ENCODE data around the gene NOL11.
"Not testable (repeated sequence)": the region's sequence is repeated elsewhere in the genome, so short reads cannot be mapped to it uniquely, and the experiment has no call there.

NOL11 gene

GRCh38 chr17:67751101-67752074 is 33.7 kb downstream of the NOL11 start:
- H3K27ac Mint-ChIP-seq: no peak overlapping the region
- peaks cover 9% of the 10 kb centered on the region for H3K4me1 Mint-ChIP-seq
- no peaks in the 10 kb centered on the region for H3K27me3 Mint-ChIP-seq (ENCODE audit: low read depth)
- TF ChIP-seq CTCF (IDR thresholded peaks at IDR 0.05; ENCODE audit: unreplicated experiment in 3 of 3): no peak
- no peaks in the 10 kb centered on the region for H3K9me3 Mint-ChIP-seq
- no peak overlapping the region for H3K4me3 Mint-ChIP-seq
- H3K36me3 Mint-ChIP-seq (ENCODE audit: low read depth): peaks cover 50% of the 10 kb centered on the region

GRCh38 chr17:67752160-67752559 is 34.4 kb downstream of the NOL11 start:
- H3K4me1 Mint-ChIP-seq; H3K27ac Mint-ChIP-seq; H3K9me3 Mint-ChIP-seq; H3K27me3 Mint-ChIP-seq (ENCODE audit: low read depth); H3K4me3 Mint-ChIP-seq: not testable (repeated sequence)
- peaks cover 48% of the 10 kb centered on the region for H3K36me3 Mint-ChIP-seq (ENCODE audit: low read depth)

GRCh38 chr17:67753026-67753425 is 35.3 kb downstream of the NOL11 start:
- Mint-ChIP-seq H3K9me3 (no peaks in the 10 kb centered on the region), H3K4me1 (peaks cover under 1% of the 10 kb centered on the region), H3K4me3 (no peak overlapping the region), H3K27me3 (ENCODE audit: low read depth) (no peaks in the 10 kb centered on the region), H3K27ac (no peak overlapping the region), H3K36me3 (ENCODE audit: low read depth) (peaks cover 39% of the 10 kb centered on the region)
- TF ChIP-seq CTCF (IDR thresholded peaks at IDR 0.05; ENCODE audit: unreplicated experiment in 3 of 3): no peak

- Mint-ChIP-seq H3K4me1 (no peaks in the 10 kb centered on the region), H3K36me3 (ENCODE audit: low read depth) (peaks cover 34% of the 10 kb centered on the region), H3K27me3 (ENCODE audit: low read depth) (no peaks in the 10 kb centered on the region), H3K4me3 (no peak overlapping the region), H3K9me3 (no peaks in the 10 kb centered on the region), H3K27ac (no peak overlapping the region)
- TF ChIP-seq CTCF (IDR thresholded peaks at IDR 0.05; ENCODE audit: unreplicated experiment in 3 of 3): no peak
Observed at GRCh38 chr17:67754001-67754400, 36.3 kb downstream of the NOL11 start.

GRCh38 chr17:67754686-67755085 is 37.0 kb downstream of the NOL11 start:
- H3K27me3 Mint-ChIP-seq (ENCODE audit: low read depth); H3K4me1 Mint-ChIP-seq; H3K9me3 Mint-ChIP-seq; H3K27ac Mint-ChIP-seq; H3K4me3 Mint-ChIP-seq: not testable (repeated sequence)
- peaks cover 31% of the 10 kb centered on the region for H3K36me3 Mint-ChIP-seq (ENCODE audit: low read depth)

GRCh38 chr17:67756766-67757165 is 39.0 kb downstream of the NOL11 start:
- H3K27ac Mint-ChIP-seq; H3K4me3 Mint-ChIP-seq; H3K9me3 Mint-ChIP-seq; H3K27me3 Mint-ChIP-seq (ENCODE audit: low read depth); H3K4me1 Mint-ChIP-seq: not testable (repeated sequence)
- H3K36me3 Mint-ChIP-seq (ENCODE audit: low read depth): peaks cover 26% of the 10 kb centered on the region

- Mint-ChIP-seq H3K36me3 (ENCODE audit: low read depth) (peaks cover 11% of the 10 kb centered on the region), H3K27me3 (ENCODE audit: low read depth) (no peaks in the 10 kb centered on the region), H3K9me3 (no peaks in the 10 kb centered on the region), H3K4me3 (no peak overlapping the region), H3K27ac (peak overlapping the region in 2 of 3 experiments; percentile 76 to 98), H3K4me1 (peaks cover 7% of the 10 kb centered on the region)
- no peak for TF ChIP-seq CTCF (IDR thresholded peaks at IDR 0.05; ENCODE audit: unreplicated experiment in 3 of 3)
Observed at GRCh38 chr17:67759355-67760171, 41.8 kb downstream of the NOL11 start.

Measured in nephron (organoid).